ENCODE data around the gene THRSP. TPM values are rescaled to one million over a fixed set of nuclear protein-coding genes. Genes with fewer than 3 reads are reported as not detected.
"Not testable (repeated sequence)": the region's sequence is repeated elsewhere in the genome, so short reads cannot be mapped to it uniquely, and the experiment has no call there.

The THRSP gene
- total RNA-seq, 2 experiments from 2014 or later = not detected

DNA sequence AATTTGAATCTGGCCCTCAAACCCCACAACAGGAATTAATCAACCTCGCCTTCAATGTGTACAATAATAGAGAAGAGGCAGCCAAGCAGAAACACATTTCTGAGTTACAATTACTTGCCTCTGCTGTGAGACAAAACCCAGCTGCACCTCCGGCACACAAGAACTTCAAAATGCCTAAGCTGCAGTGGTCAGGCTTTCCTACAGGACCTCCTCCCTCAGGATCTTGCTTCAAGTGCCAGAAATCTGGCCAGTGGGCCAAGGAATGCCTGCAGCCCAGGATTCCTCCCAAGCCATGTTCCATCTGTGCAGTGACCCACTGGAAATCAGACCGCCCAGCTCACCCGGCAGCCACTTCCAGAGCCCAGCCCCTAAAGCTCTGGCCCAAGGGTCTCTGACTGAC, 19.4 kb downstream of the THRSP start:
- TF ChIP-seq, protein P1, sequence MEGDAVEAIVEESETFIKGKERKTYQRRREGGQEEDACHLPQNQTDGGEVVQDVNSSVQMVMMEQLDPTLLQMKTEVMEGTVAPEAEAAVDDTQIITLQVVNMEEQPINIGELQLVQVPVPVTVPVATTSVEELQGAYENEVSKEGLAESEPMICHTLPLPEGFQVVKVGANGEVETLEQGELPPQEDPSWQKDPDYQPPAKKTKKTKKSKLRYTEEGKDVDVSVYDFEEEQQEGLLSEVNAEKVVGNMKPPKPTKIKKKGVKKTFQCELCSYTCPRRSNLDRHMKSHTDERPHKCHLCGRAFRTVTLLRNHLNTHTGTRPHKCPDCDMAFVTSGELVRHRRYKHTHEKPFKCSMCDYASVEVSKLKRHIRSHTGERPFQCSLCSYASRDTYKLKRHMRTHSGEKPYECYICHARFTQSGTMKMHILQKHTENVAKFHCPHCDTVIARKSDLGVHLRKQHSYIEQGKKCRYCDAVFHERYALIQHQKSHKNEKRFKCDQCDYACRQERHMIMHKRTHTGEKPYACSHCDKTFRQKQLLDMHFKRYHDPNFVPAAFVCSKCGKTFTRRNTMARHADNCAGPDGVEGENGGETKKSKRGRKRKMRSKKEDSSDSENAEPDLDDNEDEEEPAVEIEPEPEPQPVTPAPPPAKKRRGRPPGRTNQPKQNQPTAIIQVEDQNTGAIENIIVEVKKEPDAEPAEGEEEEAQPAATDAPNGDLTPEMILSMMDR (IDR thresholded peaks at IDR 0.05) = no peak
- H3K27ac Mint-ChIP-seq = no peak overlapping the region

DNA sequence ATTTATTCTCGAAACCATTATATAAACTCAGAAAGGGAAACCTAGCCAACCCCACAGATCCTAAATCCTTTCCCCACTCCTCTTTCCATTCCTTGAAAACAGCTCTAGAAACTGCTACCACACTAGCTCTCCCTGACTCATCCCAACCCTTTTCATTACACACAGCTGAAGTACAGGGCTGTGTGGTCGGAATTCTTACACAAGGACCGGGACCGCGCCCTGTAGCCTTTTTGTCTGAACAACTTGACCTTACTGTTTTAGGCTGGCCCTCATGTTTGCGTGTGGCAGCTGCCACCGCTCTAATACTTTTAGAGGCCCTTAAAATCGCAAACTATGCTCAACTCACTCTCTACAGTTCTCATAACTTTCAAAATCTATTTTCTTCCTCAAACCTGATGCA, 20.8 kb downstream of the THRSP start:
- peaks cover 20% of the 10 kb centered on the region for H3K4me1 Mint-ChIP-seq (ENCODE audit: low read depth)
- ATAC-seq (ENCODE audit: poor library complexity); POLR2A ChIA-PET; H3K9me3 Mint-ChIP-seq; DNase-seq; H3K36me3 ChIP-seq (ENCODE audit: insufficient read depth, low read length); H3K4me3 Mint-ChIP-seq; H3K9me3 ChIP-seq (ENCODE audit: control insufficient read depth in 1 of 2, insufficient read depth in 1 of 2, low read length in 2 of 2); H3K27me3 Mint-ChIP-seq; CTCF ChIA-PET; H3K27me3 ChIP-seq (ENCODE audit: control insufficient read depth in 1 of 2, insufficient read depth in 2 of 2, low read length in 2 of 2); H3K36me3 Mint-ChIP-seq (ENCODE audit: low read depth); H3K4me1 ChIP-seq (ENCODE audit: insufficient read depth, low read length); H3K27ac Mint-ChIP-seq; H3K27ac ChIP-seq (ENCODE audit: low read depth in 1 of 2, low read length in 2 of 2); H3K4me3 ChIP-seq (ENCODE audit: low read length): not testable (repeated sequence)
- intact Hi-C loops (cut with DNase I, micrococcal nuclease) = loop anchor here in 1 of 2 experiments (5.0 kb wide), 2 partner anchors 108 to 488 kb away; partner anchors contain the start of gene NARS2

More for the DNA sequence above, 19.4 kb downstream of the THRSP start:
- Histone ChIP-seq H3K9me3 (ENCODE audit: control insufficient read depth in 1 of 2, insufficient read depth in 1 of 2, low read length in 2 of 2) (no peaks in the 10 kb centered on the region), H3K27me3 (ENCODE audit: control insufficient read depth in 1 of 2, insufficient read depth in 2 of 2, low read length in 2 of 2) (no peaks in the 10 kb centered on the region), H3K4me3 (ENCODE audit: low read length) (no peak overlapping the region), H3K27ac (ENCODE audit: low read depth in 1 of 2, low read length in 2 of 2) (no peak overlapping the region), H3K36me3 (ENCODE audit: insufficient read depth, low read length) (no peaks in the 10 kb centered on the region), H3K4me1 (ENCODE audit: insufficient read depth, low read length) (peaks cover 18% of the 10 kb centered on the region)
- Mint-ChIP-seq H3K4me1 (ENCODE audit: low read depth) (peaks cover 32% of the 10 kb centered on the region), H3K27me3 (no peaks in the 10 kb centered on the region), H3K36me3 (ENCODE audit: low read depth) (peaks cover 16% of the 10 kb centered on the region), H3K4me3 (no peak overlapping the region), H3K9me3 (no peaks in the 10 kb centered on the region)
- ATAC-seq (ENCODE audit: poor library complexity) (no peak), DNase-seq (no peak)
- POLR2A ChIA-PET = no interaction called here
- CTCF ChIA-PET = no interaction called here
- intact Hi-C loops (cut with DNase I, micrococcal nuclease) = loop anchor here in 1 of 2 experiments (5.0 kb wide), 2 partner anchors 109 to 489 kb away; partner anchors contain the start of gene NARS2

DNA sequence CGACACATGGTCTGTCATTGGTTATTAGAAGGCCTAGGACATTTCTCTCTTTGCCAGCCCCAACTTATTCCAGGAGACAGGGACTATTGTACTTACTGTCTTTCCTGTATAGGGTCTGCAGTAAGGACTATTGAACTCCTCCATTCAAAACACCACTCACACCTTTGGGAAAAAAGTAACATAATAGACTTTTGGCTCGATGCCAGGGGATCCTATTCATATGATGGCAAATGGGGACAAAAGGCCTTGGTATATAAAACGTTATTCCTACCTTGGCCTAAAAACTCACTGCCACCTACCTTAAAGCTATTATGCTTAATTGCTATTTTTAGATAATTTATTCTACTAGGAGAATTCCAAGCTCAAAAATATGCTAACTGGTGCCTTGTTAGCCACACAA, 22.3 kb downstream of the THRSP start:
- H3K36me3 ChIP-seq (ENCODE audit: insufficient read depth, low read length) = no peaks in the 10 kb centered on the region
- H3K9me3 ChIP-seq (ENCODE audit: control insufficient read depth in 1 of 2, insufficient read depth in 1 of 2, low read length in 2 of 2) = no peaks in the 10 kb centered on the region
- no peaks in the 10 kb centered on the region for H3K4me1 ChIP-seq (ENCODE audit: insufficient read depth, low read length)
- TF ChIP-seq, protein P1 (IDR thresholded peaks at IDR 0.05) = no peak
- ATAC-seq (ENCODE audit: poor library complexity) (no peak), DNase-seq (no peak)
- H3K36me3 Mint-ChIP-seq (ENCODE audit: low read depth) = no peaks in the 10 kb centered on the region
- no peak overlapping the region for H3K4me3 ChIP-seq (ENCODE audit: low read length)
- no peak overlapping the region for H3K27ac Mint-ChIP-seq
- H3K27me3 Mint-ChIP-seq = no peaks in the 10 kb centered on the region
- H3K4me3 Mint-ChIP-seq = no peak overlapping the region
- intact Hi-C loops (cut with DNase I, micrococcal nuclease) = no loop called here
- ChIA-PET POLR2A (no interaction called here), CTCF (no interaction called here)
- no peaks in the 10 kb centered on the region for H3K9me3 Mint-ChIP-seq
- H3K27ac ChIP-seq (ENCODE audit: low read depth in 1 of 2, low read length in 2 of 2) = no peak overlapping the region
- peaks cover 10% of the 10 kb centered on the region for H3K4me1 Mint-ChIP-seq (ENCODE audit: low read depth)
- no peaks in the 10 kb centered on the region for H3K27me3 ChIP-seq (ENCODE audit: control insufficient read depth in 1 of 2, insufficient read depth in 2 of 2, low read length in 2 of 2)

DNA sequence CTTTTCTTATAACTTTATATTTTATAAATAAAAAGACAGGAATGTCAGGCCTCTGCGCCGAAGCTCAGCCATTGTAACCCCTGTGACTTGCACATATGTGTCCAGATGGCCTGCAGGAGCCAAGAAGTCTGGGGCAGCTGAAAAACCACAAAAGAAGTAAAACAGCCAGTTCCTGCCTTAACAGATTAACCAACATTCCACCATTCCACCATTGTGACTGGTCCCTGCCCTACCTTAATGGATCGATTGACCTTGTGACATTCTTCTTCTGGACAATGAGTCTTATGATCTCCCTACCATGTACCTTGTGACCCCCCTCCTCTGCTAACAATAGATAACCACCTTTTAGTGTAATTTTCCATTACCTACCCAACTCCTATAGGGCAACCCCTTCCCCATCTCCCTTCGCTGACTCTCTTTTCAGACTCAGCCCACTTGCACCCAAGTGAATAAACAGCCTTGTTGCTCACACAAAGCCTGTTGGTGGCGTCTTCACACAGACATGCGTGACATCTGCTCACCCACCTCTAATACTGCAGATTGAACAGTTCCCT, 22.9 kb downstream of the THRSP start:
- H3K4me1 ChIP-seq (ENCODE audit: insufficient read depth, low read length); H3K27me3 ChIP-seq (ENCODE audit: control insufficient read depth in 1 of 2, insufficient read depth in 2 of 2, low read length in 2 of 2); H3K9me3 ChIP-seq (ENCODE audit: control insufficient read depth in 1 of 2, insufficient read depth in 1 of 2, low read length in 2 of 2); H3K36me3 ChIP-seq (ENCODE audit: insufficient read depth, low read length); POLR2A ChIA-PET; H3K4me3 ChIP-seq (ENCODE audit: low read length); H3K27ac ChIP-seq (ENCODE audit: low read depth in 1 of 2, low read length in 2 of 2); intact Hi-C loops (cut with DNase I, micrococcal nuclease); H3K4me1 Mint-ChIP-seq (ENCODE audit: low read depth); H3K9me3 Mint-ChIP-seq; DNase-seq; H3K36me3 Mint-ChIP-seq (ENCODE audit: low read depth); CTCF ChIA-PET; H3K27ac Mint-ChIP-seq; H3K4me3 Mint-ChIP-seq; ATAC-seq (ENCODE audit: poor library complexity); H3K27me3 Mint-ChIP-seq: not testable (repeated sequence)

Measured in CD4-positive, alpha-beta T cell (primary cell).